Endothelial cell of umbilical vein (primary cell): ENCODE results near the gene STMP1. TPM values are rescaled to one million over a fixed set of nuclear protein-coding genes. Genes with fewer than 3 reads are reported as not detected.

Source experiments
- BruUV-seq: library from RNA; stranded (reverse); fragments of 400-500 nt; replicated peaks from 2 replicates; lab custom pipeline; 2021; lab: Mats Ljungman, UMichigan
- CTCF ChIA-PET: fragments of 300-600, 350-600 bp; sonication (Branson Sonifier 250); formaldehyde crosslinking; loops from one replicate; lab custom pipeline; 2021; ENCODE audit warnings: antibody characterized with exemption, inconsistent platforms; lab: Charles Lee
- POLR2A ChIA-PET: fragments of 300-600, 350-600 bp; sonication (Branson Sonifier 250); formaldehyde crosslinking; loops from one replicate; lab custom pipeline; 2021; ENCODE audit warnings: antibody characterized with exemption, inconsistent platforms; lab: Charles Lee
- DNase-seq: peaks from one replicate; pipeline ENCODE4 v3.0.0-alpha.2; 2011; ENCODE audit warnings: low read depth, low spot score
- FAIRE-seq: peaks from 2 replicates; lab custom pipeline; 2011; peaks lifted over from hg19 to GRCh38; lab: Jason Lieb, UNC
- H2AFZ ChIP-seq: 2 replicates; pipeline ENCODE4 v1.6.0; 2012; ENCODE audit warnings: low read depth, low read length, control low read depth, inconsistent platforms
- H3K27ac ChIP-seq: 2 replicates; pipeline ENCODE4 v1.5.1; 2011; ENCODE audit warnings: low read depth, mild to moderate bottlenecking, control low read depth, low read length, moderate library complexity; ENCODE audit not compliant: insufficient read depth
- H3K27me3 ChIP-seq, 2 experiments: 2 replicates each; pipeline versions ENCODE4 v1.6.0 to v1.6.1; 2011; ENCODE audit warnings: low read length in 2 of 2, mixed read lengths in 1 of 2; ENCODE audit not compliant: control insufficient read depth in 2 of 2, insufficient read depth in 2 of 2
- H3K36me3 ChIP-seq, 2 experiments: 2 replicates in 1 of 2; 3 replicates in 1 of 2; pipeline ENCODE4 v1.5.1; 2011; ENCODE audit warnings: low read length in 2 of 2, mild to moderate bottlenecking in 1 of 2, moderate library complexity in 1 of 2; ENCODE audit not compliant: control insufficient read depth in 2 of 2, insufficient read depth in 2 of 2; ENCODE audit errors: extremely low read depth in 1 of 2
- H3K4me1 ChIP-seq: 3 replicates; pipeline ENCODE4 v1.5.1; 2011; ENCODE audit warnings: mild to moderate bottlenecking, low read length; ENCODE audit not compliant: control insufficient read depth, insufficient read depth; ENCODE audit errors: extremely low read depth
- H3K4me2 ChIP-seq: 2 replicates; pipeline ENCODE4 v1.6.1; 2011; ENCODE audit warnings: low read length, control low read depth, mixed read lengths; ENCODE audit not compliant: insufficient read depth
- H3K4me3 ChIP-seq, 3 experiments: fragments of 200-600 bp in 1 of 3; sonication (generic), shearing (Covaris generic) in 1 of 3; replicated peaks in 1 of 3; 2 replicates each; pipeline ENCODE4 v1.5.1; 2011 to 2016; ENCODE audit warnings: control low read depth in 3 of 3, low read length in 3 of 3, mild to moderate bottlenecking in 2 of 3, inconsistent platforms in 1 of 3, low read depth in 1 of 3, moderate library complexity in 1 of 3; ENCODE audit not compliant: insufficient read depth in 1 of 3
- H3K79me2 ChIP-seq: 2 replicates; pipeline ENCODE4 v1.6.0; 2012; ENCODE audit warnings: low read length, inconsistent platforms; ENCODE audit not compliant: control insufficient read depth, insufficient read depth
- H3K9ac ChIP-seq: replicated peaks from 2 replicates; pipeline ENCODE3; 2011; ENCODE audit warnings: low read length, control low read depth; ENCODE audit not compliant: insufficient read depth; ENCODE audit errors: extremely low read depth
- H3K9me1 ChIP-seq: replicated peaks from 3 replicates; pipeline ENCODE4 v1.6.0; 2011; ENCODE audit warnings: mild to moderate bottlenecking, low read length; ENCODE audit not compliant: control insufficient read depth, insufficient read depth; ENCODE audit errors: extremely low read depth
- H3K9me3 ChIP-seq: replicated peaks from 2 replicates; pipeline ENCODE4 v1.5.1; 2012; ENCODE audit warnings: low read length, inconsistent platforms; ENCODE audit not compliant: control insufficient read depth, insufficient read depth
- H4K20me1 ChIP-seq: replicated peaks from 2 replicates; pipeline ENCODE3; 2011; ENCODE audit warnings: mild to moderate bottlenecking, low read length; ENCODE audit not compliant: control insufficient read depth, insufficient read depth; ENCODE audit errors: extremely low read depth
- CTCF ChIP-seq, 2 donors: IDR thresholded peaks; 1 replicate in 1 of 2; 2 replicates in 1 of 2; pipeline ENCODE4 v1.5.1; 2011; ENCODE audit warnings: low read length in 2 of 2, mild to moderate bottlenecking in 2 of 2, moderate library complexity in 2 of 2, control low read depth in 1 of 2, inconsistent platforms in 1 of 2, low read depth in 1 of 2; ENCODE audit not compliant: insufficient read depth in 1 of 2; ENCODE audit errors: extremely low read depth in 1 of 2
- FOS ChIP-seq: IDR thresholded peaks from 2 replicates; pipeline ENCODE4 v1.6.1; 2011; ENCODE audit warnings: mild to moderate bottlenecking, low read length, moderate library complexity, borderline replicate concordance; ENCODE audit not compliant: insufficient read depth
- GATA2 ChIP-seq: IDR thresholded peaks from 2 replicates; pipeline ENCODE4 v1.7.0; 2011; ENCODE audit warnings: low read depth, mild to moderate bottlenecking, moderate library complexity, mixed read lengths, low read length; ENCODE audit not compliant: insufficient read length, insufficient read depth
- POLR2AphosphoS5 ChIP-seq: IDR thresholded peaks from 2 replicates; pipeline ENCODE4 v1.6.1; 2012; ENCODE audit warnings: low read depth, mild to moderate bottlenecking, control low read depth, low read length, moderate library complexity; ENCODE audit not compliant: insufficient read depth
- dilution Hi-C: fragments of 300-500 bp; cut with MboI; formaldehyde crosslinking; loops from one replicate; pipeline ENCODE4 v1.15.0; 2019; ENCODE audit warnings: low sequenced_read_pairs; ENCODE audit not compliant: extremely low pct_ligation_motif_present
- intact Hi-C: fragments of 100-400 bp; cut with micrococcal nuclease; formaldehyde crosslinking; loops from one replicate; pipeline ENCODE4 v1.10.0; 2022
- polyA plus RNA-seq, 4 experiments: library from polyadenylated mRNA; depleted of rRNA in 3 of 4; stranded (reverse) in 3 of 4; unstranded in 1 of 4; fragments of >200 nt; gene quantifications; 2 replicates each; pipeline versions ENCODE4 v1.2.1 to v1.2.3, GENCODE V29; 2011 to 2012; ENCODE audit warnings: missing spikeins in 1 of 4
- total RNA-seq: library from RNA; stranded (reverse); gene quantifications from 2 replicates; pipeline ENCODE4 v1.2.3, GENCODE V29; 2021

STMP1 gene
- total and polyA plus RNA-seq, 2 donors (not counting 3 experiments of a cell fraction or from before 2014, with no cell fraction given) = 17.1 to 31.3 TPM

DNA sequence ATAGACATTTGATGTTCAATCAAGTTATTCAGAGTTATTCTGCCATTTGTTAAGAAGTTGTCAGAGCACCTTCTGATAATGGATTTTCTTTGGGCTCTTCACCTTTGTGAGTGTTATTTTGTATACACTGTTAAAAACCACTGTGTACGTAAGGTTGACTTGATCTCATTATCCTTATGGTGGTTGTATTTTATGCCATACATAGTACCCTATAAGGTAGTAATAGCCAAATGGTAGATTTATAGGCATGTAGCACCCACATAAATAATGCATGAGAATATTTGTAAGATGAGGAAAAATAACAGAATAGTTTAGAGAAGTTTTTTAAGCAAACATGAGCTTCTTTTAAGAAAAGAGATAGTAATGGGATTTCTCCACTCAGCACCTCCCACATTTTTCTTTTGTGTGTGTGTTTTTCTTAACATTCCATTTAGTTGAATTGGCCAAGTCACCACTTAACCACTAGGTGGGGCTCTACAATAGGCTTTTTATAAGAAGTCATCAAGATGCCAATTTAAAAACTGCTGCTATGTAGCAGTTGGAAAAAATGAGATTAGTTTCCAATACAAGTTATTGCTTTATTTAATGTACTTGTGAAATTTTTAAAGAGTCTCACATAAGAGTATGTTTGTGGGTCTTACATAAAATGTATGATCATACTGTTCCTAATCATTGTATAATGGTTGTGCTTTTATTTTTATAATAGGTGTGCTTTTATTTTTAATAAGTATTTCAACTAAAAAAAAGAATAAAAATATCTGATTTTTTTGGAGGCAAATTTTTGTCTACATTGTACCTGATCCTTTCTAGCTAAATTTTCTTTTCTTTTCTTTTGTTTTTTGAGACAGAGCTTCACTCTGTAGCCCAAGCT lies 41.1 kb upstream of the STMP1 start:
- dilution Hi-C loops = no loop called here
- Histone ChIP-seq H3K9me3 (no peaks in the 10 kb centered on the region), H3K9me1 (no peaks in the 10 kb centered on the region), H4K20me1 (no peaks in the 10 kb centered on the region), H3K9ac (no peak overlapping the region), H3K36me3 (peaks cover 7 to 23% of the 10 kb centered on the region in 2 experiments), H2AFZ (no peak overlapping the region), H3K4me2 (no peak overlapping the region), H3K27me3 (no peaks in the 10 kb centered on the region), H3K4me3 (no peak overlapping the region), H3K27ac (no peak overlapping the region), H3K4me1 (no peaks in the 10 kb centered on the region), H3K79me2 (no peaks in the 10 kb centered on the region)
- FAIRE-seq (no peak), DNase-seq (peak; percentile 82)
- ChIA-PET CTCF (interaction anchor here (0.5 to 3.3 kb wide), 22 partner anchors 8 to 347 kb away, joined by 3 to 28 read pairs (median 5); no protein-coding TSS in a partner anchor), POLR2A (no interaction called here)
- no TSS peak for BruUV-seq
- intact Hi-C loops = loop anchor here (1.0 to 2.0 kb wide), 4 partner anchors 24 to 388 kb away; no protein-coding TSS in a partner anchor
- TF ChIP-seq GATA2 (no peak), CTCF (IDR thresholded peaks at IDR 0.05; ENCODE audit: extremely low read depth in 1 of 2, insufficient read depth in 1 of 2, low read depth in 1 of 2, low read length in 2 of 2) (peak; percentile 64 to 69), POLR2AphosphoS5 (no peak), FOS (no peak)
